ENCODE measurements around the gene NAXD.
"Not testable (repeated sequence)": the region's sequence is repeated elsewhere in the genome, so short reads cannot be mapped to it uniquely, and the experiment has no call there.

NAXD gene

DNA sequence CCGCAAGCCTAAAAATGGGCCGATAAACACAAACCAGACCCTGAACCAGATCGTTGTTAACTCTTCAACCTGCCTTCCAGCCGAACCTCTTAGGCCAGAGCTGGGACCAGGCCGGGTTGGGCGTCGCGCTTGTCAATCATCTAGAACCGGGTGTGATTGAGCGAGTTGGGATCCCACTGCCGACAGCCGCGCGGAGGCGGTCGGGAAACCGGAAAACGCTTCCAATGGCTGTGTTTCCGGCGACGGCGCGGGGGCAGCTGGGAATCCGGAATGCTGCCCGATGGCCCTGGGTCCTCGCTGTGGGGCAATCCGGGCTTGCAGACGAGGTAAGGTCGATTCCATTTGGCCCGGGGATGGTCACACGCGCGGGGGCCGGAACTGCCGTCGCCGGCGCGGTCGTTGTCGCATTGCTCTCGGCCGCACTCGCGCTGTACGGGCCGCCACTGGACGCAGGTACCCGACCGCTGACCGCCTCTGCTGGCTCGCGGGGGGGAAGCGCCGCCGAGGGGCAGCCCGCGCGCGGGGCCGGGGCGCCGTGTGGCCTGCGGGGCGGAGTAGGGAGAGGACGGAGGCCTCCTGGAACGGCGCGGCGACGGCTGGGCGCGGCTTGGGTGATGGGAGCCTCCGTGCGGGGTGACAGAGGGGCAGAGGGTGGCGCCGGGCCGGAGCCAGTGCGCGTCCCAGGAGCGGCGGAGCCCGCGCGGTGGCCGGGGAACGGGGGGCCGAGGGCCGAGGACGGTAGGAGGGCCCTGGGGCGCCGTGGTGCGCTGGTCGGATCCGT lies at the start of gene NAXD:
Gene NAXD, plus strand, starts transcription at position 224 of the 781 bp plus-strand sequence. Its CDS starts 57 bp downstream, at position 281.
- DNase-seq (ENCODE audit: low spot score) = peak; percentile 99

DNA sequence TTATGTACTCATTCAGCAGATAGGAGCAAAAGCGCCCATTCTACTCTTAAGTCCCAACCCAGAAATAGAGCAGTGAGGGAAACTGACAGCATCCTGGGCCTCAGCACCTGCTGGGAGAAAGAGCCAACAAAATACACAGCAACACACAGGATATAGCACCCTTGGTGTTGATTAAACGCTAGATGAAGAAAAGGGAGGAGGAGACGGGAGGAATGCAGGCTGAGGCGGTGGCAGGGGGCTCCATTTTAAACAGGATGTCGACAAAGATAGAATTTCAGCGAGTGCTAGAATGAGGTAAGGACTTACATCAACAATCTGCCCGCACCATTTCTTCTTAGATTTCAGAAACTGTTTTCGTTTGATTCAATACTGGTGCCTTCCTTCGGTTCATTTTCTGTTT lies 49.2 kb upstream of the NAXD start:
- DNase-seq (ENCODE audit: low spot score) = no peak

DNA sequence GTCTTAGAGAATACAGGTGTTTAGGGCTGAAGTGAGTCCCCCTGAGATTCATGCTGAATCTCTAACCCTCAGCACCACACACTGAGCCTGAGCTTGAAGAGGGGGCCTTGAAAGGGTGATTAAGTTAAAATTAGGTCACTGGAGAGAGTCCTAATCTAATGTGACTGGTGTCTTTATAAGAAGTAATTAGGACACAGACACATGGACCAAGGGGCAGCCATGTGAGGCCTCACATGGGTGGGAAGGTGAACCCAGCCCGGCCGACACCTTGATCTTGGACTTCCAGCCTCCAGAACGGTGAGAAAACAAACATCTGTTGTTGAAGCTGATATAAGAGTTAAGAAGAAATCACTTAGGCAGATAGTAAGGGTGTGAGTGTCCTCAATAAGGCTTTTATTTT lies 46.7 kb upstream of the NAXD start:
- DNase-seq (ENCODE audit: low spot score) = no peak

GRCh38 chr13:110569962-110570361 lies 45.4 kb upstream of the NAXD start:
- not testable (repeated sequence) for DNase-seq (ENCODE audit: low spot score)

GRCh38 chr13:110570886-110571285 lies 44.5 kb upstream of the NAXD start:
- no peak for DNase-seq (ENCODE audit: low spot score)

DNA sequence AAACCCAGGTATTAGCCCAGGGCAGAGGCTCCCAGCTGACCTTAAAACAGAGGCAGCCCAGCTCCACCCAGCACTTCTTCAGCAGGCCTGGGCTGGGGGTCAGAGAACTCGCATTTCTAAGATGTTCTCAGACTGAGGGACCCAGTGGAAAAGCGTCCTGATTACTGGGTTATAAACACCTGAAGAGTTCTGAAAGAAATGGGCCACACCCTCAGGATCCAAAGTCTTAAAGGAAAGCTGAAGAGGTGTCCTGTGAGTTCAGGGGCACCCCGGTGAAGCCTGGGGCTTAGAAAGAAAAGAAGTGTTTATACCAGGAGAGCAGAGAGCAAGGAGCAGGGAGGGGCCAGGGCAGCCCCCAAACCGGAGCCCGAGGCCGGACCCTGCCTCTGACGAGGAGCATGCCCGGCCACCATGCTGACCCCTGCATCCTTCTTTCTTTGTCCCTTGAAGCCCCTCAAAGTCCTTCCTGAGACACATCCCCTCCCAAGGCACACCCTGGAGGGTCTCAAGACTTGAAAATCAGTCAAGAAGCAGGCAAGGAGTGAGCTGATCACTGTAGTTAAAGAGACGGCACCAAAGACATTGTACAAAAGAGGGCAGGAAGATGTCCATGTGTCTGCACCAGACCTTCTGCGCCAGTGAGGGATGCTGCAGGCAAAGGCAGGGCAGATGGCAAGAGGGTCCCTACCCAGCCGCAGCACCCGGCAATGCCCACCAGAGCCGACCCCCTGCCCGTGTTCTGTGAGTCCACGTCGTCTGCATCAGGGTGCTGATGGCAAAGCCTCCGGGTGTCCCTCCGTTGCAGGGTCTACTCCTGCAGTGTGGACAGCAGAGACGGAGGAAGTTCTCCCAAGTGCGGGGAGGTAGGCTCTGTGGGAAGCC lies 43.2 kb upstream of the NAXD start:
- no peak for DNase-seq (ENCODE audit: low spot score)

GRCh38 chr13:110572778-110573118 lies 42.6 kb upstream of the NAXD start:
- DNase-seq (ENCODE audit: low spot score) = no peak

DNA sequence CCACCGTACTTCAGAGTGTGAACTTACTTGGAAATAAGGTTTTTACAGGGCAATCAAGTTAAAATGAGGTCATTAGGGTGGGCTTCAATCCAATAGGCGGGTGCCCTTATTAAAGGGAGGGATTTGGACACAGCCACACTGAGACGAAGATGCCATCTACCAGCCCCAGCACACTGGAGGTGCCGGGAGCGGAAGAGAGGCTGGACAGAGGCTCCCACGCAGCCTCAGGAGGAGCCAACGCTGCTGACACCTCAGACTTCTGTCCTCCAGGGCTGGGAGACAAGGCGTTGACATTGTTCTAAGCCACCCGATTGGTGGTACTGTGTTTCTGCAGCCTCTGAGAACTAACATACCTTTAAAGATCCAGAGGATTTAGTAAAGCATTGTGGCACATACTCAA lies 41.2 kb upstream of the NAXD start:
- peak; percentile 36 for DNase-seq (ENCODE audit: low spot score)

DNA sequence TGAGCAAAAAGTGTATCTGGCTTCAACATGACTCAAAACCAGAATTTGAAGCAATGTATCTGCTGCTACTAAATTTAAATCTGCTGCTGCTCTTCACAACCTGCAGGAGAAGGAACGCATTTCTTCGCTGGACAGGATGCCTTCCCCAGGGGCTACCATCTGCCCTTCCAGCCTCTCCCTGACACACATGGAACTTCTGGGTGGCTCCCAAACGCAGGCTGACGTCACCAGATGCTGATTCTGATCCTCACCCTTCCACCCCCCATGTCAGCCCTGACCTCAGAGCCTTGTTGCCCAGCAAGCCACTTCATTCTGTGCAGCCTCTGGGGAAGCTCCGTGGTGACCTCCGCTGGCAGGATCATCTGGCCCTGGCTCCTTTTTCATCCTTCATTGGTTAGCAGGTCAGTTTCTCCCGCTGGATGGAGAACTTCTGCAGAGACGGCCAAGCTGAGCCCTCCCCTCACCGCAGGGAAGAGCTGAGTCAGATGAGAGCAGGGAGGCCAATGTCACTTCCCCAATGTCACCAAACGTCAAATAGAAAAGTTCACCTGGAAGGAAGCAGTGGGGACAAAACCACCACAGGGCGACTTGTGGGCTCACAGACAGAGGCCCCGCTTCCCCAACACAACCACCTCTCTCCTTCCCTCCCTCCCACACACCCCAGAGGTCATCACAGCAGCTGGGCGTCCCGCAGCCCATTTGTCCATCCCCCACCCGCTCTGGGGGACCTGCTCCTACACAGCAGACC lies 39.8 kb upstream of the NAXD start:
- DNase-seq (ENCODE audit: low spot score) = peak; percentile 61

- DNase-seq (ENCODE audit: low spot score) = no peak
These were observed 39.3 kb upstream of the NAXD start for GRCh38 chr13:110576070-110576394.

- no peak for DNase-seq (ENCODE audit: low spot score)
These were observed 38.4 kb upstream of the NAXD start for GRCh38 chr13:110576736-110577476.

- DNase-seq (ENCODE audit: low spot score) = no peak
These were observed 37.0 kb upstream of the NAXD start for GRCh38 chr13:110578363-110578762.

DNA sequence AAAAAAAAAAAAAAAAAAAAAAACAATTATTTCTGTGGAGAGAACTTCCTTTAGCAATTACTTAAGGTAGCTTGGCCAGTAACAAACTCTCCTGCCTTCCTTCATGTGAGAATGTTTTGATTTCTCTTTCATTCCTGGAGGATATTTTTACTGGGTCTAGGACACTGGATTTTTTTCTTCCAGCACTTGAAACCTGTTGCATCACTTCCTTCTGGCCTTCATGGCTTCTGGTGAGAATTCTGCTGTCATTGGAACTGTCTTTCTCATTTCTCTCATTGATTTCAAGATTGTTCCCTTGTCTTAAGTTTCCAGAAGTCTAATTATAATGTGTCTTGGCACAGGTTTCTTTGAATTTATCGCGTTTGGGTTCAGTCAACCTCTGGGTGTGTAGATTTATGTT lies 34.5 kb upstream of the NAXD start:
- peak; percentile 38 for DNase-seq (ENCODE audit: low spot score)

DNA sequence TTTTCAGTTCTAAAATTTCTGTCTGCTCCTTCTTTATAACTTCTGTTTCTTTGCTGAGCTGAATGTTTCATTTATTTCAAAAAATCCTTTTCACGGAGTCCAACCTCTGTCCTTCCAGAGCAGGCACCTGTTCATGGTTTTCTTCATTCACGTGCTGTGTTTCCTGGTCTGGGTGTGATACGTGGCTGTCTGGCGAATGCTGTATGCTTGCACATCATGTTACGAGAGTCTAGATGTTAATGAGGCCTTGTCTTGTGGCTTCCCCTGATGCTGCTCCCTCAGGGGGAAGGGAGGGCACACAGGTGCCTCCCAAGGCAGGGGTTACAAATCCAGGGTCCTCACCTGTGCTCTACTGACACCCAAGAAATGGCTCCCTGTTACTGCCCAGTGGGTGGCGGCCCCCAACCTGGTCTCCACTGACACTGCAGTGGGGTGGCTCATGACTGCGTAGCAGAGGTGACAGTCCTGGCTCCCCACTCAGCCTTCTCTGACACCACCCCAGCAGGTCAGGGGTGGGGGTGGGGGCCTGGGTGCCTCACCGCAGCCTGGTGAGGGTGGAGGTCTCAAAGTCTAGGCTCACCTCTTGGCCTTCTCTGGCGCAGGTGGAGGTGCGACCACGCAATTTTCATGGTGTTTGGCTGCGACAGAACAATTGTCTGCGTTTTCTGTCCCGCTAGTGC lies 33.7 kb upstream of the NAXD start:
- no peak for DNase-seq (ENCODE audit: low spot score)

GRCh38 chr13:110582421-110582954 lies 32.9 kb upstream of the NAXD start:
- no peak for DNase-seq (ENCODE audit: low spot score)

GRCh38 chr13:110583178-110583865 lies 32.0 kb upstream of the NAXD start:
- DNase-seq (ENCODE audit: low spot score) = no peak

- no peak for DNase-seq (ENCODE audit: low spot score)
These were observed 25.5 kb upstream of the NAXD start for GRCh38 chr13:110589793-110590390.

GRCh38 chr13:110590577-110590976 lies 24.8 kb upstream of the NAXD start:
- DNase-seq (ENCODE audit: low spot score) = no peak

DNA sequence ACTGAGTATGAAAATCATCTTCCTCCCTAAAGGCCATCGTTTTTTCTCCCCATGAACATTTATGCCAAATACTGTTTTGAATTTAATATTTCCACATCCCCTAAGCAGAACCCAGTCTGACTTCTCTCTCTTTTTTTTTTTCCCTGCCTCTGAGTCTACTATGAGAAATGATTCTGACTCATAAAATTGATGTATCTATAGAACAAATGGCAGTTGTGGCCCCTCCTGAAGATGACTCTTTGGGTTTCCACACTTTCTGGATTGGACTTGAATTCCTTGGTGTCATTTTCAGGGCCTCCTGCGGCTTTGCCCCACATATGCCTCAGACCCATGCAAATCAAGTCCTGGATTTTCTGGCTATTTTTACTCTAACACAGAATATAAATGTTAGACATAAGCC lies 22.7 kb upstream of the NAXD start:
- DNase-seq (ENCODE audit: low spot score) = peak; percentile 63
